IPS-NIHi7 (cell line): ENCODE results near the gene MUC2.

Experiments used
- DNase-seq: peaks from one replicate; pipeline ENCODE4 v3.0.0; 2012; ENCODE audit warnings: mixed read lengths; ENCODE audit errors: extremely low spot score

Gene MUC2

GRCh38 chr11:1120532-1121330 lies 46.1 kb downstream of the MUC2 start:
- DNase-seq: no peak

GRCh38 chr11:1121331-1121812 lies 46.7 kb downstream of the MUC2 start:
- DNase-seq: no peak

- peak; percentile 7 for DNase-seq
Measured at GRCh38 chr11:1121813-1122663, 47.4 kb downstream of the MUC2 start.

- DNase-seq: peak; percentile 7
Measured at GRCh38 chr11:1122664-1123002, 48.0 kb downstream of the MUC2 start.

GRCh38 chr11:1123970-1124369 lies 49.3 kb downstream of the MUC2 start:
- no peak for DNase-seq
